Activated T-cell treated with anti-CD3 and anti-CD28 coated beads, Interleukin-2, amount 50 U/mL, for 1 hour (primary cell): Measurements from ENCODE around the gene CLEC10A.
A peak's percentile ranks its signal among the peaks of the same experiment; 100 is the strongest.
"Not testable (repeated sequence)": the region's sequence is repeated elsewhere in the genome, so short reads cannot be mapped to it uniquely, and the experiment has no call there.

ENCODE experiments used
- DNase-seq: peaks from one replicate; pipeline ENCODE4 v3.0.0-alpha.2; 2020

Gene CLEC10A

DNA sequence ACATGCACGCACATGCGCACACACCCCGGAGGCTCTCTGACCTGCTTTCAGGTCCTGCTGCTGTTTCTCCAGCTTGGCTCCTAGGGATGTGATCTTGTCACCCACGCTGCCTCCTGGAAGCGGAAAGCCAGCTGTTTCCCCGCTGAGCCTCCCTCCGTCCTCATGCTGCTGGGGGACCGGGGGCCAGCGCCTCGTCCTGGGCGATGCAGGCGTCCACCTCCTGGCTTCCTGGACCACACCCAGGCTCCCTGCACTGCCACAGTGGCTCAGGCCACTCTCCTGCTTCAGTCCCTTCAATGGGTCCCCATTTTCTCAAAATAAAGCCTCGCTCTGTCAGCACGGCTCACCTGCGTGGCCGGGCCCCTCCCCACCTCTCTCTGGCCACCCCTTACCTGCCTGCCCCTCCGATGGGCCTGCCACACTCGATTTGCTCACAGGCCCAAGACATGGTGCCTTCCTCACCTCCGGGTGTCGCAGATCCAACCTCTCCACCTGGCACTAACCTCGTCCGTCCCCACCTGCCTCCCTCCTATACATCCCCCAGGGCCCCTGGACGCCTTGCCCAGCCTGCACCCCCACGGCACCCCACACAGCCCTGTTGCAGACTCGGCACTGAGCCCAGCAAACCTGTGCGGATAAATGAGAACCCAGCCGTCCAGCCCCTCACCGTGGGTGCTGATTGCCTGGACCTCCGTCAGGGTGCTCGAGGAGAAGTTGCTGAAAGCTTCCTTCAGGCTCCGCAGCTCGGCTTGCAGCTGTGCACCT, 27.9 kb upstream of the CLEC10A start:
- DNase-seq: no peak

DNA sequence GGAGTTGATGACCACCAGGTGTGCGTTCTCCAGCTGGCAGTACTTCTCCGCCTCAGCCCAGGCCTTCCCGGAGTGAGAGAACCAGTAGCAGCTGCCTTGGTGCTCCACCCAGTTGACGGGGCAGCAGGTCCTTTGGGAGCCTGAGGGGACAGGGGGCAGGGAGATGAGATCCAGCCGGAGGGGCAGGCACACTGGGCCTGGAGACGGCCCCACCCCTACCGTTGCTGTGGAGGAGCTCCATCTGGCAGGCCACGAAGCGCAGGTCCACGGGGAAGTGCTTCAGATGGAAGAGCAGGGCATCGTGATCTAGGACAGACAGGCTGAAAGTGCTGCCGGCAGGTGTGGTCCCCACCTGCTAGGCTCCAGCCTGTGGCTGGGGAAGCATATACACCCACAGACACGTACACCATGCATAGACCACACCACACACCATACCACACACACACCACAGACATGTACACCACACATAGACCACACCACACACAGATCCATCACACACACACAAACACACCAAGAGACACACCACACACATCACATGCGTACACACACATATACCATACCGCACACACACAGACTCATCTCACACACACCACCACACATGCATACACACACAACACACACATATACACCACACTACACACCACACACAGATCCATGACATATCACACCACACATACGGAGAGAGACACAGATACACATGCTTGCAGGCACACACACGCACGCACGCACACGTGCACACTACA, 27.1 kb upstream of the CLEC10A start:
- no peak for DNase-seq

DNA sequence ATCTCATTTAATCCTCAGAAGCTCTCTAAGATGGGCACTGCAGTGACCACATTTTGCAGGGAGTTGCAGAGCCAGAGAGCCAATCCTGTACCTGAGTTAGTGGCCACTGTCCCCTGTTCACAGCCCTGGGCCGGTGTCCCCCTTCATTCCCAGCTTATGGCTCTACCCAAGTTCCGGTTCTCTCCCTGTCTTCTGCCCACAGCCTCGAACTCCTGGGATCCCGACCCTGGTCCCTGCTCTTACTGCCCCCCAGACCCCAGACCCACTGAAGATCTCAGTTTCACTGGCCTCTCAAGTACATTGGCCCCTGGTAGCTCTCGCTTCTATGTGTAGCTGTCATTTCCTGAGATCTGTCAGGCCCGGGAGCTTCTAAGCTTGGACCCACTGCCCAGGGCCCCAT, 22.4 kb upstream of the CLEC10A start:
- DNase-seq: no peak

DNA sequence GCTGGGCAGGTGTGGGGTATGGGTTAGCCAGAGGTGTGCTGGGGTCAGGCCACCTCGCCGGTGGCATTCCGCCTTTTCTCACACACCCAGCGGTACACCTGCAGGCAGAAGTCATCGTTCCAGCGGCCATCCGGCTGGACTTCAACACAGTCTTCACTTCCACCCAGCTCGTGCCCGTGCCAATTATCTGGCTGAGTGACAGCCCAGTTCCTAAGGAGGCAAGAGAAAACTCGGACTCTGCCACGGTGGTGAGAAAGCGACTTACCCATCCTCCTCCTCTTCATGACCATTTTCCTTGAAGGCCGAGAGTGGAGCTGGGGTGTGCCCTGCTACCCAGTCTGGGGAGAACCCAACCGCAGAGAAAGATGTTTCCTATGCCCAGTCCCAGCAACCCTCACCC, 21.5 kb upstream of the CLEC10A start:
- DNase-seq: no peak

- not testable (repeated sequence) for DNase-seq
Measured at GRCh38 chr17:7100641-7101379, 20.8 kb upstream of the CLEC10A start.

DNA sequence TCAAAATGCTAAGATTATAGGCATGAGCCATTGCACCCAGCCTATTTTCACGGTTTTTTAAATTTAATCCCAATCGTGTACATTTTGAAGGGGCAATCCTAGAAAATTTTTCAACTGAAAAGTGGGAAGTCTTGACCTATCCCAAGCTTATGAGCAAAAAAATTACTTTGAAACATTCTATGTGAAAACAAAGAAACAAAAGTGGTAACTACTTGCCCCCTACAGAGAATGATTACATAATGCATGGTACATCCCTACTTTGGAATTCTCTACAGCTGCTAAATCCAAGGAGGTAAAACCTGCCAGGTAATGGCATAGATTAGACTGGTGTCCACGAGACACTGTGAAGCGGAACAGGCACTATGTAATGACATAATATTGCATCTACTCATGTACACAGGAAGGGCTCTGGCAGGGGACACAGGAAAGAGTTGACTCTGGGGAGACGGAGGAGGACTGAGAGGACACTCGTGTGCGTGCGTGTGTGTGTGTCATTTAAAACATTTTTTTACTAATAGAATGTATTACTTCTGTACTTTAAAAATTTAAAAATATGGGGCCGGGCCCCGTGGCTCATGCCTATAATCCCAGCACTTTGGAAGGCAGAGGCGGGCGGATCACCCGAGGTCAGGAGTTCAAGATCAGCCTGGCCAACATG, 18.9 kb upstream of the CLEC10A start:
- no peak for DNase-seq

DNA sequence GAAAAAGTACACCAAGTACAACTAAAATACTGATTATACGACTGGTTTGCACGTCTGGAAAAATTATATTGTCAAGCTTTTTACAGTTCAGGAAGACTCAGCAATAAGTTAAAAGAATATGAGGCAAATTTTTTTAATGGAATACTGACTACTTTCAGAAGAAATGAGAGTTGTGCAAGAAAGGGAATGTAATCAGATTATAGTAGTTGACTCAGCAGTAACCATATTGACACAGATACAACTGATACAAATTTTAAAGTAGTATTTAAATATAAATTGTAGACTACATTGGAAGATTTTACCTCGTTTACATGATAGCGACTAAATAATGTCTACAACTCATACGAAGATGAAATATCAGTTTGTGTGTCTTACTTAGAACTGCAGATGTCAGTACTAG, 17.9 kb upstream of the CLEC10A start:
- DNase-seq: no peak

GRCh38 chr17:7095625-7096024, 15.6 kb upstream of the CLEC10A start:
- DNase-seq: no peak

- no peak for DNase-seq
Measured at GRCh38 chr17:7094652-7095019, 14.6 kb upstream of the CLEC10A start.

DNA sequence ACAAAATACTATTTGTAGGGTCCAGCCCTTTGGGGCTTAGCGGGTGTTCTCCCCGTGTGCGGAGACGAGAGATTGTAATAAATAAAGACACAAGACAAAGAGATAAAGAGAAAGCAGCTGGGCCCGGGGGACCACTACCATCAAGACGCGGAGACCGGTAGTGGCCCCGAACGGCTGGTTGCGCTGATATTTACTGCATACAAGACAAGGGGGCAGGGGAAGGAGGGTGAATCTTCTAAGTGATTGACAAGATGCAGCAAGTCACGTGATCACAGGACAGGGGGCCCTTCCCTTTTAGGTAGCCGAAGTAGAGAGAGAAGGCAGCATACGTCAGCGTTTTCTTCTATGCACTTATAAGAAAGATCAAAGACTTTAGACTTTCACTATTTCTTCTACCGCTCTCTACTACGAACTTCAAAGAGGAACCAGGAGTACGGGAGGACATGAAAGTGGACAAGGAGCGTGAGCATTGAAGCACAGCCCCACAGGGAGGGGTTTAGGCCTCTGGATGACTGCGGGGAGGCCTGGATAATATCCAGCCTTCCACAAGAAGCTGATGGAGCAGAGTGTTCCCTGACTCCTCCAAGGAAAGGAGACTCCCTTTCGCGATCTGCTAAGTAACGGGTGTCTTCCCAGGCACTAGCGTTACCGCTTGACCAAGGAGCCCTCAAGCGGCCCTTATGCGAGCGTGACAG, 11.4 kb upstream of the CLEC10A start:
- peak; percentile 23 for DNase-seq

DNA sequence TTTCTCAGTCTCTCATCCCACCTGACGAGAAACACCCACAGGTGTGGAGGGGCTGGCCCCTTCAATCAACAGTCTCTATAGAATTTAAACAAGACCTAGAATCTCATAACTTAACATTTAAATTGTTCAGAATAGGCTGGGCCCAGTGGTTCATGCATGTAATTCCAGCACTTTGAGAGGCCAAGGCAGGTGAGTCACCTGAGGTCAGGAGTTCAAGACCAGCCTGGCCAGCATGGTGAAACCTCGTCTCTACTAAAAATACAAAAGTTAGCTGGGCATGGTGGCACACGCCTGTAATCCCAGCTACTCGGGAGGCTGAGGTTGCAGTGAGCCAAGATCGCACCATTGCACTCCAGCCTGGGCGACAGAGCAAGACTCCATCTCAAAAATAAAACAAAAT, 9.5 kb upstream of the CLEC10A start:
- DNase-seq: not testable (repeated sequence)

DNA sequence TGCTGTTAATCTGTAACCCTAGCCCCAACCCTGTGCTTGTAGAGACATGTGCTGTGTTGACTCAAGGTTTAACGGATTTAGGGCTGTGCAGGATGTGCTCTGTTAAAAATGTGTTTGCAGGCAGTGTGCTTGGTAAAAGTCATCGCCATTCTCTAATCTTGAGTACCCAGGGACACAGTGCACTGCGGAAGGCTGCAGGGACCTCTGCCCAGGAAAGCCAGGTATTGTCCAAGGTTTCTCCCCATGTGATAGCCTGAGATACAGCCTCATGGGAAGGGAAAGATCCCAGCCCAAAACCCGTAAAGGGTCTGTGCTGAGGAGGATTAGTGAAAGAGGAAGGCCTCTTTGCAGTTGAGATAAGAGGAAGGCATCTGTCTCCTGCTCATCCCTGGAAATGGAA, 8.4 kb upstream of the CLEC10A start:
- not testable (repeated sequence) for DNase-seq

GRCh38 chr17:7084088-7084487, 4.0 kb upstream of the CLEC10A start:
- no peak for DNase-seq

DNA sequence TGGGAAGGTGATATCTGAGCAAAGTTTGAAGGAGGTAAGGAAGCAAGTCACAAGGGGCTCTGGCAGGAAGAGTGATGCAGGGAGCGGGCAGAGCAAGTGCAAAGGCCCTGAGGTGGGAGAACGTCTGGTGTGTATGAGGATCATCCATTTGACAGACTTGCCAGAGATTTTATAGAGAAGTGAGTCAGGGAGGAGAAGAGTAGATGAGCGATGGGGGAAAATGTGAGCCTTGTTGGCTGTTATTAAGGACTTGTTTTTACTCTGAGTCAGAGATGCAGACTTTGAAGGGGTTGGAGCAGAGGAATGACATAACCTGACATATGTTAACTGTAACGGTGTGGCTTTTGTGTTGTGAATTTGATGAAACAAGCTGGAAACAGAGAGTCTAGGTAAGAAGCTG, 3.5 kb upstream of the CLEC10A start:
- no peak for DNase-seq

DNA sequence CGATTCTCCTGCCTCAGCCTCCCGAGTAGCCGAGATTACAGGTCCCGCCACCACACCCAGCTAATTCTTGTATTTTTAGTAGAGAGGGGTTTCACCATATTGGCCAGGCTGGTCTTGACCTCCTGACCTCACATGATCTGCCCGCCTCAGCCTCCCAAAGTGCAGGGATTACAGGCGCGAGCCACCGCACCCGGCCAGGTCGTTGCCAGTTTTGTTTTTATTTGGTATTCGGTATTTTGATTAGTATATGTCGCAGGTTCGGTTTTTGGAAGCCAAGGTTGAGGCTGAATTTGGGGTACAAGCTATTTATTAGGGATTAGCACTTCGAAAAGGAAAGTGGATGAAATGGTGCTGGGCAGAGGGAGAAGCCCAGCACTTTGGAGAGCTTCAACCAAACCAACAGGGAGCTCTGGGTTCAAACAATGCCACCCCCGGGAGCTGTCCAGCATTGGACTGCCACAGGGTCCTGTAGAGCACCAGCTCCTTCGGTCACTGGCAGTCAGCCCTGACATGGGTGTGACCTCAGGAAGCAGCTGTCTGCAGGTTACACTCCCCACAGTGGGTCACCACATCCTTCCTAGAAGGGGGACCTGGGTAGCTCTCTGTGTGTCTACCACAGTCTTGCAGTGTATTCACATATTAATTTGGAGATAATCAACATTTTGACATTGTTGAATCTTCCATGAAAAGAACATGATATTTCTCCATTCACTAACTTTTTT, 1.5 kb upstream of the CLEC10A start:
- no peak for DNase-seq

GRCh38 chr17:7080456-7081041, 498 bp upstream of the CLEC10A start:
- no peak for DNase-seq

DNA sequence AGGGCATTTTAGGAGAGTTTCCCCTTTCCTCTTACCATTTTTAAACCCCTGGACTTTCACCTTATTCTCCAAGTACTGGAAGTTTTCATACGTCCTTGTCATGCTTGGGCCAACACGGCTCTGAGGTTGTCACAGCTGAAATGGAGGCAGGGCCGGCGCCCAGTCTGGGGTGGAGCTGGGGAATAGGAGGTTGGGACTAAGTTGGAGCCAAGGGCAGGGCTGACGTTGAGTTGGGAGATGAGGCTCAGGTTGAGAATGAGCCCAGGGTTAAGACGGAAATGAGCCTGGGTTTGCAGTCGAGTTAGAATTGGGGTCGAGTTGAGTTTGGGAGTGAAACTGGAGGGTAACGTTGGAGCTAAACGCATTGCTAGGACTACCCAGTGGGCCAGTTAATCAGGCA, 1.3 kb downstream of the CLEC10A start:
- no peak for DNase-seq

GRCh38 chr17:7077911-7078546, 2.0 kb downstream of the CLEC10A start:
- no peak for DNase-seq

GRCh38 chr17:7074931-7075330, 5.1 kb downstream of the CLEC10A start:
- DNase-seq: no peak

DNA sequence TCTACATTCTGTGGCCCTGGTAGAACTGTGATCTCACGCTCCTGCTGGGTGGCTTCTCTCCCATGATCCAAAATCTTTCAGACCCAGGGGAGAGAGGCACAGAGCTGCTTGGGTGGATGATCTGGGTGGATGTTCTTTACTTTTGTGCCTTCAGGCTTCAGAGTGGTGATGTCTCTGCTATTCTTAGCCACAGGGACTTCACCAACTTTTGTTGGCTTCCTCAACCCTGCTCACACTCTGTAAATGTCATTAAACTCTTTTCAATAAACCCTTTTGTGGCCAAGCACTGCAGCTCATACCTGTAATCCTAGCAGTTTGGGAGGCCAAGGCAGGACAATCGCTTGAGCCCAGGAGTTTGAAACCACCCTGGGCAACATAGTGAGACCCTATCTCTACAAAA, 7.6 kb downstream of the CLEC10A start:
- DNase-seq: no peak

- no peak for DNase-seq
Measured at GRCh38 chr17:7070712-7071111, 9.3 kb downstream of the CLEC10A start.
